Measurements from ENCODE around the gene NFU1.

Gene NFU1

DNA sequence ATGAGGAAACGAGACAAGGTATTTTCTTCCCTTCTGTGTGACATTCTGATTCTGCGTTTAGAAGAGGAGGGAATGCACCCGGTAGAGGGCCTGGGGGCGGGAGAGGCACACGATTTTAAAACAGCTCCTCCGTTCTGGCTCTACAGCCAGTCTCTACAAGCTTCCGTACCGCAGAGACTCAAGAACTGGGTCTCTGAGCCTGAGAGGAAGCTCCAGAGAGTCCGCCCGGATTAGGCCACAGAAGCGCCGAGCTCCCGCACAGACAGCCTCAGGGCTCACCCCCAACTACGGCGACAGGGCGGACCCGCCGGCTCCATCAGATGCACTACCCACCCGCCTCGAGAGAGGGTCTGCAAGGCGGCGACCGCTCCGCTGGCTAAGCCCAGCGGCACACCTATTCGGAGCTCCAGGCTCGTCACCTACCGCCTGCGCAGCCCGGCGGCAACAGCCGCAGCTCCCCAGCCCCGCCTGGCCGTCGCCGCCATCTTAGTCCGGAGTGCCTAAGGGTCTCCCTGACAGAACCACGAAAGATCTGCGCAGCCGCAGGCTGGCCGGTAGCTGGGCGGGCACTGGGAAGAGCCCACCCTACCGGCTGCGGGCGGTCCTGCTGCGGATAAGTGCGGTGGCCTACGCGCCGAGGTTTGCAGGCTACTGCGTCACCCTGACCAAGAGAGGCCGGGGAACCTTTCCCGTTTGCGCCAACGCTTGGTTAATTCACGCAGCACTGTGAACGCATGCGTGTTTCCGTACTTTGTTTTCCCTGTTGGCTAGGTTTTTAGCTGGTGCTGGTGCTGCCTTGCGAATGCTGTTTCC is at the start of gene NFU1:
Gene NFU1 (minus strand): TSS at position 498 of the 813 bp plus-strand sequence. CDS start 13 bp downstream, at position 485.
- peak; percentile 73 to 95 (median 90) for DNase-seq

- no peak for DNase-seq
Measured at GRCh38 chr2:69483696-69484095, 46.5 kb upstream of the NFU1 start.

DNA sequence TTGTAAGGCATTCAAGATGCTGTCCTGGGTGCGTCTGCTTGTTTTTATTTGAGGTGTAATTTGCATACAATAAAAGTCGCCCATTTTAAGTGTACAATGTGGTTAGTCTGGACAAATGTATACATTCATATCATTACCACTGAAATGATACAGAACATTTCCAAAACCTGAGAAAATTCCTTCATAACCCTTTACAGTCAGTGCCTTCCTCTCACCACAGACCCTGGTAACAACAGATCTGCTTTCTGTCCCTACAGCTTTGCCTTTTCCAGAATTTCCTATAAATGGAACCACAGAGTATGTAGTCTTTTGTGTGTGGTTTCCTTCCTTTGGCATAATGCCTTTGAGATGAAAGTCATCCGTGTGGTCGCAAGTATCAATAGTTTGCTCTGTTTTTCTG is 45.8 kb upstream of the NFU1 start:
- DNase-seq, result no peak

- no peak for DNase-seq
Measured at GRCh38 chr2:69482471-69482870, 45.2 kb upstream of the NFU1 start.

DNA sequence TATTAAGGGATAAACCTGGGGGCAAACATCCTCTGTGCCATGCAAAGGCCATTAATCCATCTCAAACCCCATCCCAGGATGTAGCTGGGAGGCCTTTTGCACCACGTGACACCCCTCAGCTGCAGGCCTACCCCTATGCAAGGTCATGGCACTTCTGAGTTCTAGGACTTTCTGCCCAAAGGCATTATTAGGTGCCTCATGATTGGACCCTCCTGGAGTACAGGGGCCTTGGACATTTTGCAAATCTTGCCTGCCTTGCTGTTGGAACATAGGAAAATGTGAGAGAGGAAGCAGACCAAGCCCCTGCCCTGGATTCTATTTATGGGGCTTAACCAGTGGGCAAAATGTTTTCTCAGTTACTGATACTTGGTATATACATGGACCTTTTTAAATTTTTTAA is 44.2 kb upstream of the NFU1 start:
- no peak for DNase-seq

DNA sequence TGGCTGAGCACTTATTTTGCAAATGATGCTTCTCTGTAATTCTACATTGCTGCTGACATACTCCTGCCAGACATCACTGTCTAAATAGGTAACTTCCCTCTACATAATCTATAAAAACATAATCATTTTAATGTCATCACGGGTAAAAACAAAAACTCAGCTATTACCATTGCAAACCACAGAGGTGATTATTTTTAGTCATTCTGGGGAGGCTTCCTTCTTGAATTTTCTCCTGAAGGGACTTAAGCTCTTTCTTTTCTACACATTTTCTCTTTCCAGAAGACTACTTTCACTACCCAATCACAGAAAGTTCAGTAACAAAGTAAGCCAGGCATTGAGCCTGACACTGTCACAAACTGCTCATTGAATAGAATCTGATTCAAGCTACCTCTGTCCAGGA is 40.4 kb upstream of the NFU1 start:
- no peak for DNase-seq

DNA sequence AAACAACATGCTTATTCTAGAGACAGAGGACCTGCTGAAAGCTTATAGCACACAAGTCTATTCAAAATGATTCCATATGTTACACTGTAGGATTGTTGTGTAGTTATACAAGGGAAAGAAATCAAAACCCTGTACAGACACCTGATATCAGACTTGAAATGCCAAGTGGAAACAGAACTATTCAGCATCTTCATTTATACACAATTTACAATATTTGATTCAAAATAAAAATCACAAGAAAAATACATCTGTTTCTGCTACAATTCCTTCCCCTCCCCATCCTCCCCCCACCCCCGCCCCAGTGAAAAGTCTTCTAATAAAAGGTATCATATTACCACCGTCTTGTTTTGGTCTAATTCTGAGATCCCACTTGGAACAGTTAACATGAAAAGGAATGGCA is 37.5 kb upstream of the NFU1 start:
- no peak for DNase-seq

- DNase-seq, result no peak
Measured at GRCh38 chr2:69471793-69472192, 34.6 kb upstream of the NFU1 start.

DNA sequence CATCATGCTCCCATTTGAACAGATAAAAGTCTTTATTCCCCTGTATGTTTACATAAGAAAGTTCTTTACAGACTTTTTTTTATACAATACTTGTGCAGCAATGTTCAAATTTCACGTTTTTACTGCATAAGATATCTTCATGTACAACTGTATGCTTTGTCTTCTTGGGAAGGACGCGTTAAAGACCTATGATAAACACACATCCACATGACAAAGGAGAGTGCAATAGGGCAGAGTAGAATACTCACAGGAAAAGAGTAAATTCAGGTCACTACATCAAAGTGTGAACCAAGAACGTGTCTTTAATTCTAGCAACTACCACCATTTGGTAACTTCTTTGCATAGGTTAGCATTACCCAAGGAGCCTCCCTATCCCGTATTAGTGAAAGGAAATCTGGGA is 33.7 kb upstream of the NFU1 start:
- DNase-seq, result no peak

- no peak for DNase-seq
Measured at GRCh38 chr2:69469784-69470183, 32.5 kb upstream of the NFU1 start.

DNA sequence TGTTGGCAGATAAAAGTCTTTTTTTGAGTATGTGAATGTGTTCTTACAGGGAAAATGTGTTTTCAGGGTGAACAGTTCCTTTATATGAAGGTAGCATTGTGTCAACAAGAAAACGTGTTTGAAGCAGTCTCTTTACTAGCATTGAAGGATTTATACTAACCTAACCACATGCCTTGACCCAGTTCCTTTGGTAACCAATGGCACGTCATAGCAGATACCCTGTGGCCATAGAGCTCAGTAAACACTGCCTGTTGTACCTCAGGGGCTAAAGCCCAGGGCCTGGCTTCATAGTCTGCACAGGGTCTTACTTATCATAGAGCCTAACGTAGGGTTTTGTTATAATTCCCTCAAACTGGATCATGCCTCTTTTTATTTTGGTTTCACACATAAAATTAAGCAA is 32.1 kb upstream of the NFU1 start:
- DNase-seq, result no peak

DNA sequence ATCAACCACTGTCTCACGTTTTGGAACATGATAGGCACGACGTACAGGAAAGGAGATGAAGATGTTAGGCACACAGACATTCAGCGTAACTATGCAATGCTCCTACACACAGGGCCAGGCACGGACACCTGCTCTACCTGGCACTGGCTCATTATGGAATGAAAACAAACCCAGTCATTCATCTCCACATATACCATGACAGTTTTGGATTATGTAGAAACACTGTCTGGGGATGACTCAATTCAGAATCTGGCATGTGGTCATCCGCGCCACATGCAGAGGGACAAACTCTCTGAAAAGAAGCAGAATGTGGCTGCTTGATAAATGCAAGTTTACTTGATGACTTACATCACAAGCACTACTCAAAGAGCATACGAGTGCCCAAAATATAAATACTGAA is 29.5 kb upstream of the NFU1 start:
- DNase-seq, result no peak

- DNase-seq, result no peak
Measured at GRCh38 chr2:69465513-69466456, 28.6 kb upstream of the NFU1 start.

GRCh38 chr2:69464575-69464974 is 27.3 kb upstream of the NFU1 start:
- peak in 1 of 56 donors; percentile 5 for DNase-seq

DNA sequence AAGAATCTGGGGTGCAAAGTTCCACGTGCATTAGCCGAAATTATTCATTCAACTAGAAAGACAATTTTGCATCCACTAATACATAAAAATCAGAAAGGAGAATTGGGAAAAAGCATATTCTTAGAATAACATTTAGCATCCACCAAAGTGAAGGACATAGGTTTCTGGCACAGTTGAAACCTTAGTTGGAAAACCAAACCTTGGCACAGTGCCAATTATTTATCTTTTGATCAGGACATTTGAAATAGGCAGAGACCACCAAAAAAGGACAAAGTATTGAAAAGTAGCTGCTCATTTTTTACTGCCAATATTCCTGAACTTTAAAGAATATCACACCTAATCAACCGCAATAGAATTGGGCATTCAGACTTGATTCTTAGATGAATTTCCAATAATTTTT is 25.5 kb upstream of the NFU1 start:
- DNase-seq, result no peak

DNA sequence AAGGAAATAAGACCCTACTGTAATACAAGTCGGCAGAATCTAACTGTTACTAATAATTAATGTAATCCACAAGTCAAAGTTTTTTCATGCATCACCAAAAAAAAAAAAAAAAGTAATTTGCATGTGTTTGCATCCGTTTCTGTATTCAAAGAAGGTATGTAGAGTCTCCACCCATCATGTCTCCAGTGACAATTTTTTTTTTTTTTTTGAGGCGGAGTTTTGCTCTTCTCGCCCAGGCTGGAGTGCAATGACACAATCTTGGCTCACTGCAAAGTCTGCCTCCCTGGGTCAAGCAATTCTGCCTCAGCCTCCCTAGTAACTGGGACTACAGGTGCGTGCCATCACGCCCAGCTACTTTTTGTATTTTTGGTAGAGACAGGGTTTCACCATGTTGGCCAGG is 24.2 kb upstream of the NFU1 start:
- DNase-seq, result no peak

DNA sequence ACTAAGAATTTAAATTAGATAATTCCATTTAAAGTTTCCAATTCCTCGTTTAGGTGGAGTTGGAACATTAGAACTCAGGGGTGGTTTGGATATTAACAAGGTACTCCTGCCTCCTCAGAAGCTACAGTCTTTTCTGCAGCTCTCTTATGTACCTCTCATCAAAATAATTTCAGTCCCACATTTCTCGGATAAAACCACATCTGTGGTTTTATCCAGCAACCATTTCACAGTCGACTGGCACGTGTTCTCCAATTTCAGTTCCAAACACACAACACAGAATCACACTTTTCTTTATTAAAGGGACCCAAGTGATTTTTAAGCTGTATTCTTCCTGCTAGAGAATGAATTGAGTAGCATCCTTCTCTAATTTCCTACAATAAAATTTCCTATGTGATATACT is 22.7 kb upstream of the NFU1 start:
- DNase-seq, result no peak

DNA sequence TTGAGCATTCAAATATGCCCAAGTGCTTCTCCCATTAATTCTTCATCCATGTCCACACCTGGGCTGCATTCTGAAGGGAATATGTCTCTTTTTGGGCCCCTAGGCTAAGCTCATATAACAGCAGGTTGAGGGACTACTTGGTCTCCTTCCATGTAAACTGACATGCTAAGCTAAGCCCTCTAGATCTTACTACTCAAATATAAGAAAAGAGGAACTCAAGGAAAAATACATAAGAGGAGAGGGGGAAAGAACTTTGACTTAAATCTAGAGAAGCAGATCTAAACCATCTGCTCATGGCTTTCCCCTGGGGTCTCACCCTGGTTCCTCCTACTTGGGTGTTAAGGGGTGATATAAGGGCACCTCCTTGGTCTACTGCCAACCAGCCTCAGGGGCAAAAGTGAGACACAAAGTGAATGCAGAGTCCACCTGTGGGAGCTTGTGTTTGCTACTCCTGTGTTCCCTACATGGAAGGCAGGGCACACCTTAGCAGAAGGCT is 19.8 kb upstream of the NFU1 start:
- DNase-seq, result no peak

DNA sequence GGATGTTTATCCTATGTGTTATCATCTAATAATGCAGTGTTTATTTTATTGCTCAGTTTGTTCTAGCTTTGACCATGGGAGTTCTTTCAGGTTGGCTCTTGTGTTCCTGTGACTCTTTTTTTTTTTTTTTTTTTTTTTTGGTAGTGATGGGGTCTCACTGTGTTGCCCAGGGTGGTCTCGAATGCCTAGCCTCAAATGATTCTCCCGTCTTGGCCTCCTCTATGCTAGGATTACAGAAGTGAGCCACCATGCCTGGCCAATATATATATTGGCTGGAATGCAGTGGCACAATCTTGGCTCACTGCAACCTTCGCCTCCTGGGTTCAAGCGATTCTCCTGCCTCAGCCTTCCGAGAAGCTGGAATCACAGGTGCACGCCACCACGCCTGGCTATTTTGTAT is 18.9 kb upstream of the NFU1 start:
- no peak for DNase-seq

- no peak for DNase-seq
Measured at GRCh38 chr2:69454976-69455375, 17.7 kb upstream of the NFU1 start.

- no peak for DNase-seq
Measured at GRCh38 chr2:69453475-69454129, 16.4 kb upstream of the NFU1 start.

- no peak for DNase-seq
Measured at GRCh38 chr2:69452687-69453086, 15.5 kb upstream of the NFU1 start.

Measured in amygdala (tissue), 56 donors.